ENCODE results near the gene ZNF778.
A peak's percentile ranks its signal among the peaks of the same experiment; 100 is the strongest.
"Not testable (repeated sequence)": the region's sequence is repeated elsewhere in the genome, so short reads cannot be mapped to it uniquely, and the experiment has no call there.

ZNF778 gene

DNA sequence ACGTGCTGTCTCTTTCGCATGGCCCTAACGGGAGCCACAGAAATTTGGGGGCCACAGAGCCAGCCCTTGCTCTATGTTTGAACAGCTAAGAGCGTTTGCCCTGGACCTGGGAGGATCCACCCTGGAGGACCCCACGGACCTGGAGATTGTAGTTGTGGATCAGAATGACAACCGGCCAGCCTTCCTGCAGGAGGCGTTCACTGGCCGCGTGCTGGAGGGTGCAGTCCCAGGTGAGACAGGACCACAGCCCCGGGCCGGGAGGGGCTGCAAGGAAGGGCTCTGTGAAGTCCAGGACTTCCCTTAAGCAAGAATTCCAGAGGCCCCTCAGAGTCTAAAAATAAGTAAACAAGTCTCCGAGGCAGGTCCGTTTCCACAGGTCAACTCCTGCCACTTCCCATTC lies 34.0 kb upstream of the ZNF778 start:
- DNase-seq (ENCODE audit: low read depth in 2 of 2) = no peak
- TF ChIP-seq, protein P1, sequence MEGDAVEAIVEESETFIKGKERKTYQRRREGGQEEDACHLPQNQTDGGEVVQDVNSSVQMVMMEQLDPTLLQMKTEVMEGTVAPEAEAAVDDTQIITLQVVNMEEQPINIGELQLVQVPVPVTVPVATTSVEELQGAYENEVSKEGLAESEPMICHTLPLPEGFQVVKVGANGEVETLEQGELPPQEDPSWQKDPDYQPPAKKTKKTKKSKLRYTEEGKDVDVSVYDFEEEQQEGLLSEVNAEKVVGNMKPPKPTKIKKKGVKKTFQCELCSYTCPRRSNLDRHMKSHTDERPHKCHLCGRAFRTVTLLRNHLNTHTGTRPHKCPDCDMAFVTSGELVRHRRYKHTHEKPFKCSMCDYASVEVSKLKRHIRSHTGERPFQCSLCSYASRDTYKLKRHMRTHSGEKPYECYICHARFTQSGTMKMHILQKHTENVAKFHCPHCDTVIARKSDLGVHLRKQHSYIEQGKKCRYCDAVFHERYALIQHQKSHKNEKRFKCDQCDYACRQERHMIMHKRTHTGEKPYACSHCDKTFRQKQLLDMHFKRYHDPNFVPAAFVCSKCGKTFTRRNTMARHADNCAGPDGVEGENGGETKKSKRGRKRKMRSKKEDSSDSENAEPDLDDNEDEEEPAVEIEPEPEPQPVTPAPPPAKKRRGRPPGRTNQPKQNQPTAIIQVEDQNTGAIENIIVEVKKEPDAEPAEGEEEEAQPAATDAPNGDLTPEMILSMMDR (IDR thresholded peaks at IDR 0.05; ENCODE audit: low read depth, low read length) = no peak
- no peak overlapping the region for H3K4me3 ChIP-seq (replicated peaks in 1 of 2; ENCODE audit: low read depth in 2 of 2, low read length in 2 of 2)

GRCh38 chr16:89183975-89184676 lies 33.4 kb upstream of the ZNF778 start:
- no peak for DNase-seq (ENCODE audit: low read depth in 2 of 2)
- H3K4me3 ChIP-seq (replicated peaks in 1 of 2; ENCODE audit: low read depth in 2 of 2, low read length in 2 of 2) = no peak overlapping the region
- TF ChIP-seq, protein P1 (IDR thresholded peaks at IDR 0.05; ENCODE audit: low read depth, low read length) = no peak

DNA sequence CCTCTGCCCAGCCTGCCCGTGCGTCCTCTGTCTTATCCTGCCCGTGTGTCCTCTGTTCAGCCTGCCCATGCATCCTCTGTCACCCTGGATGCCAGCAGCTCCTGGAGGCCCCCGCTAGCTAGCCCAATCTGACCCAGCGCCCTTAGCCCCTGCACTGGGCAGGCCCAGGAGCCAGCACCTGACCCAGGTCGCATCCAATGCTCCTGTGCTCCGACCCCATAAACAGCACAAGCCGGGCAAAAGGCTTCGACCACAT lies 32.9 kb upstream of the ZNF778 start:
- no peak overlapping the region for H3K4me3 ChIP-seq (replicated peaks in 1 of 2; ENCODE audit: low read depth in 2 of 2, low read length in 2 of 2)
- DNase-seq (ENCODE audit: low read depth in 2 of 2) = no peak
- TF ChIP-seq, protein P1 (IDR thresholded peaks at IDR 0.05; ENCODE audit: low read depth, low read length) = no peak

GRCh38 chr16:89184933-89185794 lies 32.3 kb upstream of the ZNF778 start:
- no peak overlapping the region for H3K4me3 ChIP-seq (replicated peaks in 1 of 2; ENCODE audit: low read depth in 2 of 2, low read length in 2 of 2)

DNA sequence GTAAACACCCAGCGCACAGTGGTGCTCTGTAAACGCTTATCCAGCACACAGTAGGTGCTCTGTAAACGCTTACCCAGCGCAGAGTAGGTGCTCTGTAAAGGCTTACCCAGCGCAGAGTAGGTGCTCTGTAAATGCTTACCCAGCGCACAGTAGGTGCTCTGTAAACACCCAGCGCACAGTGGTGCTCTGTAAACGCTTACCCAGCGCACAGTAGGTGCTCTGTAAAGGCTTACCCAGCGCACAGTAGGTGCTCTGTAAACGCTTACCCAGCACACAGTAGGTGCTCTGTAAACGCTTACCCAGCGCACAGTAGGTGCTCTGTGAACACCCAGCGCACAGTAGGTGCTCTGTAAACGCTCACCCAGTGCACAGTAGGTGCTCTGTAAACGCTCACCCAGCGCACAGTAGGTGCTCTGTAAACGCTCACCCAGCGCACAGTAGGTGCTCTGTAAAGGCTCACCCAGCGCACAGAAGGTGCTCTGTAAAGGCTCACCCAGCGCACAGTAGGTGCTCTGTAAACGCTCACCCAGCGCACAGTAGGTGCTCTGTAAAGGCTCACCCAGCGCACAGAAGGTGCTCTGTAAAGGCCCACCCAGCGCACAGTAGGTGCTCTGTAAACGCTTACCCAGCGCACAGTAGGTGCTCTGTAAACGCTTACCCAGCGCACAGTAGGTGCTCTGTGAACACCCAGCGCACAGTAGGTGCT lies 31.5 kb upstream of the ZNF778 start:
- not testable (repeated sequence) for H3K4me3 ChIP-seq (replicated peaks in 1 of 2; ENCODE audit: low read depth in 2 of 2, low read length in 2 of 2); DNase-seq (ENCODE audit: low read depth in 2 of 2)

More at GRCh38 chr16:89184933-89185794, 32.3 kb upstream of the ZNF778 start:
- TF ChIP-seq, protein P1 (IDR thresholded peaks at IDR 0.05; ENCODE audit: low read depth, low read length) = no peak
- no peak for DNase-seq (ENCODE audit: low read depth in 2 of 2)

DNA sequence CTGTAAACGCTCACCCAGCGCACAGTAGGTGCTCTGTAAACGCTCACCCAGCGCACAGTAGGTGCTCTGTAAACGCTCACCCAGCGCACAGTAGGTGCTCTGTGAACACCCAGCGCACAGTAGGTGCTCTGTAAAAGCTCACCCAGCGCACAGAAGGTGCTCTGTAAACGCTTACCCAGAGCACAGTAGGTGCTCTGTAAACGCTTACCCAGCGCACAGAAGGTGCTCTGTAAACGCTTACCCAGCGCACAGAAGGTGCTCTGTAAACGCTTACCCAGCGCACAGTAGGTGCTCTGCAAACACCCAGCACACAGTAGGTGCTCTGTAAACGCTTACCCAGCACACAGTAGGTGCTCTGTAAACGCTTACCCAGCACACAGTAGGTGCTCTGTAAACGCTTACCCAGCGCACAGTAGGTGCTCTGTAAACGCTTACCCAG lies 30.9 kb upstream of the ZNF778 start:
- not testable (repeated sequence) for DNase-seq (ENCODE audit: low read depth in 2 of 2); H3K4me3 ChIP-seq (replicated peaks in 1 of 2; ENCODE audit: low read depth in 2 of 2, low read length in 2 of 2)

DNA sequence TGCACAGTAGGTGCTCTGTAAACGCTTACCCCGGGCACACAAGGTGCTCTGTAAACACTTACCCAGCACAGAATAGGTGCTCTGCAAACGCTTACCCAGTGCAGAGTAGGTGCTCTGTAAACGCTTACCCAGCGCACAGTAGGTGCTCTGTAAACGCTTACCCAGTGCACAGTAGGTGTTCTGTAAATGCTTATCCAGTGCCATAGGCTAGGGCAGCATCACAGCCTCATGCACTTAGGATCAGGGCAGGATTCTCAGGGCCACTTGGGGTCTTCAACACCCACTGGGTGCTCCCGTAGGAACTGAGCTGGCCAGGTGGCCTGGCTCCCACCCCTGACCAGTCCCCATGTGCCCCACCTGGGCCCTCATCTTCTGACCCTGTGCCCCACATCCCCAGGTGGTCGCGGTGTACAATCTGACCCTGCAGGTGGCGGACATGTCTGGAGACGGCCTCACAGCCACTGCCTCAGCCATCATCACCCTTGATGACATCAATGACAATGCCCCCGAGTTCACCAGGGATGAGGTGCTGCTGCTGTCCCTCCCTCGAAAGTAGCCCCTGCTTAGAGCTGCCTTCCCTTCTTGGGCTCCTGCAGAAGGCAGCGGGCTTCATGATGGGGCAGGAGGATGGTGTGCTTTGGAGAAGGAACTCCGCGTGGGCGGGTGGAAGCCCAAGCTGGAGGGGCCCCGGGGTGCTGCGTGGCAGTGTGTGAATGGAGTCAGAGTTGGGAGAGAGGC lies 30.3 kb upstream of the ZNF778 start:
- TF ChIP-seq, protein P1 (IDR thresholded peaks at IDR 0.05; ENCODE audit: low read depth, low read length) = no peak
- no peak overlapping the region for H3K4me3 ChIP-seq (replicated peaks in 1 of 2; ENCODE audit: low read depth in 2 of 2, low read length in 2 of 2)
- DNase-seq (ENCODE audit: low read depth in 2 of 2) = peak in 1 of 2 donors; percentile 30

Measured in cardiac fibroblast (primary cell).